Stimulated activated CD4-positive, alpha-beta T cell treated with anti-CD3 and anti-CD28 coated beads, Interleukin-1b, Interleukin-23, amount 100 ng/mL, for 1 hour (primary cell): ENCODE measurements around the gene C1orf167.

Source experiments
- DNase-seq, 2 donors: peaks; one replicate each; pipeline ENCODE4 v3.0.0-alpha.2; 2020; ENCODE audit warnings: low read depth in 2 of 2

Gene C1orf167

GRCh38 chr1:11736746-11737639 is 25.0 kb upstream of the C1orf167 start:
- DNase-seq, result peak in 1 of 2 donors; percentile 19

DNA sequence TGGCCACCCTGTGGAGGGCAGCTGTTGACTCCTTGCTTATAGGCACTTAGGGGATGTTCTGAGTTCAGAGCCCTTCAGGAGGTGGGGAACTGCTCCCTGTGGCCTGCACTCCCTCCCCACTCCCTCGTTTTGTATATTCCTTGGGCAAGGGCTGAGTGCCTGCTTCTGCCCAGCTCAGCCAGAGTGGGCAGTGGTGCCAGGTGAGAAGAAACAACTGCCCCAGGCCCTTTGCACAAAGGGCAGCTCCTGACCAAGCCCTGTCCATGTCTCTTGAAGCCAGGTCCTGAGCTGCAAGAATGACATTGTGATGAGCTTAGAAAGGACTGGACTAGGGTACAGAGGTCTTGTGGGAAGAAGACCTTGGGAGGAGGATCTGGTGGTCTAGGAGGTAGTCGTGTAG is 23.9 kb upstream of the C1orf167 start:
- DNase-seq, result no peak

- DNase-seq, result no peak
These were observed 23.2 kb upstream of the C1orf167 start for GRCh38 chr1:11738783-11739182.

- no peak for DNase-seq
These were observed 21.5 kb upstream of the C1orf167 start for GRCh38 chr1:11740258-11741192.

- no peak for DNase-seq
These were observed 20.5 kb upstream of the C1orf167 start for GRCh38 chr1:11741482-11741881.

DNA sequence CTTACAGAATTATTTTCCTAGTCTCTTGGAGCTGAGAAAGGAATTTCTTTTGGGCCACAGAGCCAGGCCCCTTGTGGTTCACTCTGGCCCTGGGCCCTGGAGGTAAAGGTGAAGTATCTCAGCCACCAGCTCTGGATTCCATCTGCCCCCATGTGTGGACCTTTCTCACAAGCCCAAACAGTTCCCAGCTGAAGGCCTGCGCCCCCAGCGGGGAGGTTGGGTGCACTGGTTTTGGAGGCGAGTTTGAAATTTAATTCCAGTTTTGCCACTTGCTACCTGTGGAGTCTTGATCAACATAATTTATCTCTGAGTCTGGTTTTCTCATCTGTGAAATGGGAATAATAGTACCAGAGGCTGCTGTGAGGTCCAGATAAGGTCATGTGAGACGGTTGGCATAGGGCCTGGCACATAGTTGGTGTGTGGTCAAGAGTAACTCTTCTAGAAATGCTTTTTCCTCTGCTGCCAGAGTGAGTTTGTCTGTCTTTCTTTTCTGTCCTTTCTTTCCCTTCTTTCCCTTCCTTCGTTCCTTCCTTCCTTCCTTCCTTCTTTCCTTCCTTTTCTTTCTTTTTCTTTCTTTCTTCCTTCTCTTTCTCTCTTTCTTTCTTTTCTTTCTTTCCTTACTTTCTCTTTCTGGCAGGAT is 20.0 kb upstream of the C1orf167 start:
- DNase-seq, result no peak

DNA sequence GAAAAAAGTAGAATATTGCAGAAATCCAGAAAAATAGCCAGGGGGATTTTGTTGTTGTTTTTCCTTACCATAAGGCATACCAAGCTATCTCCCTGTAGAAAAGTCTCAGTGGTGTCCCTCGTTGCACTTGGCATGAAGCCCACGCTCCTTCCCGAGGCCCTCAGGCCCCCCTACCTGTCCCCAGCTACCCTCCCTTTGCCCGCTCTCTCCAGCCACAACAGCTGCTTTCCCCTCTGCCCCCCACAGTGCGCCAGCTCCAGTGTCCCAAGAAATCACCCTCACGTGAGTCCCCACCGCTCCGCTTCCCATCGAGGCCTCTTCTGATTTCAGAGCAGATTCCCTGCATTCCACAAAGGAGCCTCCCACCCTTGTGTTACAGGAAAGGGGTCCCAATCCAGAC is 17.7 kb upstream of the C1orf167 start:
- no peak for DNase-seq

GRCh38 chr1:11746092-11746491 is 15.9 kb upstream of the C1orf167 start:
- DNase-seq, result no peak

DNA sequence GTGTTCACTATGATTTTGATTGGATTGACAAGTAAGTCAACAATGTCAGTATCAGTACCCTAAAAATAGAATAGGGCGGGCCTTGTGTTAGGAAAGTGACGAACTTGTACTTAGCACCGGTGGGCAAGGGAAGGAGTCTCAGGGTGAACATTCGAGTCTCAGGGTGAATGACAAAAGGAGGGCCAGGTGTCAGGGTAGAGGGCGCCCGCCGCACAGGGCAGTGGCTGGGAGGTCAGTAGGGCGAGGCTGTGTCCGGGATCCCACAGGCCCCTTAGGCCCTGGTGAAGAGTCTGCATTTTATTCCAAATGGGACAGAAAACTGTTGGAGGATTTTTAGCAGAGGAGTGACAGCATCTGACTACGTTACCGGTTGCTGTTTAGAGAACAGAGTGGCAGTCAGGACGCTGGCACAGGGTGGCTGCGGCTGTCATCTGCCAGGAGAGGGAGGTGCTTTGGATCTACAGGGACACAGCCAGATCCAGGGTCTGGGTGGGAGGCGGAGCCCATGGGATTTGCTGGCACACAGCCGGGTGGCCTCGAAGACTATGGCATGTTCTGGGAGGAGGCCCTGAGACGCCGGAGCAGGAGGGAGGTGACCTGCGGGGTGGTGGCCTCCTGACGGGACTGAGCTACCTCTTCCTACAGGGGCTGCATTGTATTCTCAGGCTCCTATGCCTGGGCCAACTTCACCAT is 15.1 kb upstream of the C1orf167 start:
- no peak for DNase-seq

GRCh38 chr1:11748294-11749202 is 13.4 kb upstream of the C1orf167 start:
- DNase-seq, result no peak

GRCh38 chr1:11749203-11749689 is 12.7 kb upstream of the C1orf167 start:
- no peak for DNase-seq

GRCh38 chr1:11749996-11750395 is 12.0 kb upstream of the C1orf167 start:
- DNase-seq, result no peak

DNA sequence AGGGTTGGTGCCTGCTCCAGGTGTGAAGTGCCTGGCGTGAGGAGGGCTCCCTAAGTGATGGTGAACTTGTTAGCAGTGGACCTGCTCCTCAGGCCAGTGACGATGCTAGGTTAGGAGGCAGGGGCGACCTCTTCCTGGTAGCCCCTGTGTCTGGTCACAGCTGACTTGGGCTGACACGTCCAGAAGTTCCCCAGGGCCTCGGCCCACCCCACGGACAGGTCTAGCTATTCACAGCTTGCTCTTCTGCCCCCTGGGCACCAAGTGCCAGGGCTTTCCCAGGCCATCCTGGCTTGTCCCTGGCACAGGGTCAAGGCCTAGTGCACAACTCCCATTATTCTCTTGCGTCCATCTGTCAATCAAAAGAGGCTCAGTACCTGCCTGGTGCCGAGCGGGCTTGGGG is 10.9 kb upstream of the C1orf167 start:
- DNase-seq, result no peak

DNA sequence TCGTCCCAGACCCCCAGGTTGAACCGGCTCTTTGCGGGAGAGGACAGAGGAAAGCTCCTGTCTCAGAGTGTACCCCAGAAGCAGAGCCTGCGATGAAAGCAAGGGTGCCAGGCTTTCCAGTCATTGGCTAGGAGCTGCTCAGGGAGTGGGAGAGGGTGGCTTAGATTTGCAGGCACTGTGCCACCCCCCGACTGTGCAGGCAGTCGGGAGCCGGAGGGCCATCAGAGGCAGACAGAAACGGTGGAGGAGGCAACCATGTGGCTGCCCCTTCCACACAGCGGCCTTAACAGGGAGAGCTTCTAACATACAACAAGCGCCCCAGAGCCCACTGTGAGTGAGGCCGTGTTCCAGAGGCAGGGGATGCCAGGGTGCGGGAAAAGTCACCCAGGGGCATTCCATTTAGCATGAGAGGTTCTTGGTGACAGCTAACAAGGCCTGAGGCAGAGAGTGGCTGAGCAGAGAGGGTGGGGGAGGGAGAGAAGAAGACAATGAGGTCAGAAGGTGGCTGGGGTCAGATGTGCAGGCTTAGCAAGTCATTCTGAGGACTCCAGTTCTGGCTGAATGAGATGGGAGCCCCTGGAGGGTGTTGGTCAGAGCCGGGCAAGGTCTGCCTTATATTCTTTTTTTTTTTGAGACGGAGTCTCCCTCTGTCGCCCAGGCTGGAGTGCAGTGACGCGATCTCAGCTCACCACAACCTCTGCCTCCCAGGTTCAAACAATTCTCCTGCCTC is 9.5 kb upstream of the C1orf167 start:
- no peak for DNase-seq

GRCh38 chr1:11753555-11754208 is 8.3 kb upstream of the C1orf167 start:
- no peak for DNase-seq

DNA sequence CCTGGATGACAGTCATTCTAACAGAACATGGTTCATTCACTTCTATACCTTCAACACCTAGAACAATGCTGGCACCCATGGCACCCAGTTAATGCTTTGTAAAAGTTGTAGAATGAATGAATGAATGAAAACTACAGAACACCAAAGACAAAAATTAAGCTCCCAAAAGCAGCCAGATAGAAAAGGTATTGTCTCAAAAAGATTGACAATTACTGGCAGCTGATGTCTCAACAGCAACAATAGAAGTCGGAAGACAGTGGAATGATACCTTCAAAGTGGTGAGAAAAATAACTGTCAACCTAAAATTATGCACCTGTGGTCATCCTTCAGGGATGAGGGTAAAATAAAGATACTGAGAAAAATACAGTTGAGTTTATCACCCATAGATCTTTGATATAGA is 4.9 kb upstream of the C1orf167 start:
- no peak for DNase-seq

GRCh38 chr1:11759791-11760190 is 2.2 kb upstream of the C1orf167 start:
- no peak for DNase-seq

- no peak for DNase-seq
These were observed 708 bp upstream of the C1orf167 start for GRCh38 chr1:11761285-11761684.

- no peak for DNase-seq
These were observed 2.1 kb downstream of the C1orf167 start for GRCh38 chr1:11764115-11764514.
